Hypothalamus (tissue), 51 donors: ENCODE results near the gene F5.

Source experiments
- DNase-seq, 51 donors: peaks; one replicate each; lab custom pipeline; 2025; lab: John Stamatoyannopoulos, UW

The F5 gene

DNA sequence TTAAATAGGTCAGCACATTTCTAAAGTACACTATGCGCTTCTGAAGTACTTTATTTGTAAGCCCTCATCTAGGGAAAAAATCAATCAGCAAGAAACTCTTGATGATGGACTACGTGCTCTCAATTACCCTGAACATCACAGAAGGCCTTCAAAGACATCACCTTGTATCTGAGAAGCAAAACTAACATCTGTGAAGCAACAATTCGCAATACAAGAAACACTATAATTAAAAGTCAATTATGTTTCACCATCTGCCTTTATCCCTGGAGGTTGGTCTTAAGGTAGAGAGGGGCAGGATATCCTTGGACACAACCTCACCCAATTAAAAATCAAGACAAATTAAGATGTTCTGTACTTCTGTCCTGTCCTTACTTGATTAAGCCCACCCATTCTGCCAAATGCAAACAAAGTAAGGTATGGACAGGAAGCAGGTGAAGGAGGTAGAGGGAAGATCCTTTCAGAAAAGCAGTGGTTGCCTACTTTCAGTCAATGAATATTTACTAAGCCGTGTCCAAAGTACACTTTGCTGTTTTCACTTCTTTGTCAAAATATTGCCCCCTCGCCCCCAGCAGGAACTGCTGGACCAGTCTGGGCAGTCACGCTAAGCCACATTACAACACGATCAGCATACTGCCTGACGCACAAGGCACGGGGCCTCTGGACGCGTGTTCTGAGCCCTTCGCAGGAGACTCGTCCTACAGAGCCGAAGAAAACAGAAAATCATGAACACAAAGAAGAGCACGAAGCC is 101.4 kb downstream of the F5 start:
- peak in 32 of 51 donors; percentile 19 to 83 (median 48) for DNase-seq

DNA sequence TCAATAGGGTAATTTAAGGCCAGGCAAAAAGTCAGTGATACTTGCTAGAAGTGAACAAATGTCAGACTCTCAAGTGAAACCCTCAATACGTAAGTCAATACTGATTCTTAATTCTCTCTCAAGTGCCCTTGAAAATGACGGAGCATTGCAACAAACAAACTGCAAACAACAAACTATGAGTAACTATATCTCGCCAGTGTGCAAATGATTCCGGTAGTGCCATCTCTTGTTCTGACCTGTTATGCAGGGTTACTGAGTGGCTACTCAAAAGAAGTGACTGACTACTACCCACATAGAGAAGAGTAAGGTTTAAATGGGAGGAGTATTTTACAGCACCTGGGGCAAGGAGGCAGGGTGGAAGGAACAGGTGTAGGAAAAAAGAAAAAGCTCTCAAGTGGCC is 102.2 kb downstream of the F5 start:
- DNase-seq, result peak in 2 of 51 donors; percentile 10 to 58

DNA sequence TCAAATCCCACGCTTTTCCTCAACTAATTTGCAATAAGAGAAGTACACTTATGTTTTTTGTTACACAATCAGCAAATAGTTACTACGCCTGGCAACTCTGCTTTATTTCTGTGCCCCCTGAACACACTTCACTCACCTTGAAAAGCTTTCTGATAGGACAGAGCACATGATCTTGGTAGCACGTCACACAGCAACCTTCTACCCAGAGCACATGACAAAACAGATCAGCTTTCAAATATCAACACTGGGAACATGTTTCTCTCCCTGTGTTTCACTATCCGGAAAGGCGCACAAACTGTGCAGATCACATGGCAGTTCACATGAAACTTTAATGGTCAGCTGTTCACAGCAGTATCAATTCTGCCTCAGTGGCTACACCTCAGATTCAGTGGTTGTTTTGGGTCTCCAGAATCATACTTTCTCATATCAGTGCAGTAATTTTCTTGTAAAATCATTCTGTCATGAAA is 102.7 kb downstream of the F5 start:
- DNase-seq, result peak in 6 of 51 donors; percentile 1 to 41 (median 6)

DNA sequence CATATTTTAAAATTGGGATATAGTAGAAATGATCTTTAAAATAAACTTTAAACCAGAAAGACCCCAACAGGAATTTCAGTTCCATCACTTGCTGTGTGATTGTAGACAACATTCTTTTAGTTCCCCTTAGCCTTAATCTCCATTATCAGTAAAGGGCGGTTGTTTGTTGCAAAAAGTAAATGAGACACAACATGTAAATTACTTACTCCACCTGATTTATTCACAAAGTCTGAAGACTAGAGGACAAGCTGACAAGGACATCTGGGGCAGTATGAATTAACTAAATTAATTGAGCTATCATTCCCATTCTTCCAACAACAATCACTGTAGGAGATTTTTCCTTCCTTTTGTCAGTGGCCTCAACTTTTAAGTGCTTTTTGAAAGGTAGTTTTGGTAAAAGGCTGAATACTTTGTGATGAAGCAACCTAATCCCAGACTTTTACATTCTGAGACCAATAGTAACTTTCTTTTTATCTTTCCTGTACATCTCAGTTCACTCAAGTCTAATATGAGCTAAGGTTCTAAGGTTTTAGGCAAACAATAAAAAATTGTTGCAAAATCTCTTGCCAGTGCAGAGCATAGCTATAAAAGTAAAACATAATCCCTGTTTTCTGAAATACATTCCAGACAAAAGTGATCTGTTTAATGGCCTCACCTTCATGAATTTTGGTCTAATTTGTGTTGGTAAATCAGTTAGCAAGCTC is 106.8 kb downstream of the F5 start:
- no peak for DNase-seq

DNA sequence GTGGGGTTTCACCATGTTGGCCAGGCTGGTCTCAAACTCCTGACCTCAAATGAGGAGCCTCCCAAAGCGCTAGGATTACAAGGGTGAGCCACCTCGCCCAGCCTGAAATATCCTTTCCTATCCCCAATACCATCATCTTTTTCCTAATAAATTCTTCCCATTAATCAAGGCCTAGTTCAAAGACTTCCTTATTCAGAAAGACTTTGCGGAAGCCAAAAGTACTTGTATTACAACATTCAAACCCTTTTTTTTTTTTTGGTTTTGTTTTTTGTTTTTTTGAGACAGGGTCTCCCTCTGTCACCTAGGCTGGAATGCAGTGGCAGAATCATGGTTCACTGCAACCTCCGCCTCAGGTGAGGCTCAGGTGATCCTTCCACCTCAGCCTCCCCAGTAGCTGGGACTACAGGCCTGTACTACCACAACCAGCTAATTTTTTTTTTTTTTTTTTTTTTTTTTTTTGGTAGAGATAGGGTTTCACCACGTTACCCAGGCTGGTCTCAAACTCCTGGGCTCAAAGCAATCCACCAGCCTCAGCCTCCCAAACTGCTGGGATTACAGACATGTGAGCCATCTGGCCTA is 108.1 kb downstream of the F5 start:
- no peak for DNase-seq

DNA sequence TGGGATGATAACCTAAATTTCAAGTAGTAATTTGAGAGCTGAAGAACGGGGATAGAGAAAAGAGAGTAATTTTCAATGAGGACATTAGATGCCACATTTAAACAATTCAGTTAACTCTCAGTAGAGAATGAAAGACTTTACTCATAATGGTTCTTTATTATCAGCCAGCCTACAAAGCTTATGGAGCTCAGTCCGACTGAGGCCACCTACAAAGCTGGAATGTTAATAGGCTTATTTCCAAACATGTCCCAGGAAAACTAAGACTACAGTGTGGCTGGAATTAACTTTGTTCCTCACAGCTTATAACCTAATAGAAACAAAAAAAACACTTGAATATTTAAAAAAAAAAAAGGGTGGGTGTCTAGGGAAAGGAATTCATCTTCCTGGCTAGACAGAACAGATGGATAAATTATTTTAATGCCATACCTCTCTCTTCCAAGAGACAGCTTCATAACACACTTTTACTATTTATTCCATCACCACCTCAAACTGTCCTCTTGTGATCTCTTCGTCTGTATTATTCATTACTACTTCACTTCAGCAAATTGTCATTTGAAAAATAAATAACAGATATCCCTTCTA is 110.4 kb downstream of the F5 start:
- no peak for DNase-seq

DNA sequence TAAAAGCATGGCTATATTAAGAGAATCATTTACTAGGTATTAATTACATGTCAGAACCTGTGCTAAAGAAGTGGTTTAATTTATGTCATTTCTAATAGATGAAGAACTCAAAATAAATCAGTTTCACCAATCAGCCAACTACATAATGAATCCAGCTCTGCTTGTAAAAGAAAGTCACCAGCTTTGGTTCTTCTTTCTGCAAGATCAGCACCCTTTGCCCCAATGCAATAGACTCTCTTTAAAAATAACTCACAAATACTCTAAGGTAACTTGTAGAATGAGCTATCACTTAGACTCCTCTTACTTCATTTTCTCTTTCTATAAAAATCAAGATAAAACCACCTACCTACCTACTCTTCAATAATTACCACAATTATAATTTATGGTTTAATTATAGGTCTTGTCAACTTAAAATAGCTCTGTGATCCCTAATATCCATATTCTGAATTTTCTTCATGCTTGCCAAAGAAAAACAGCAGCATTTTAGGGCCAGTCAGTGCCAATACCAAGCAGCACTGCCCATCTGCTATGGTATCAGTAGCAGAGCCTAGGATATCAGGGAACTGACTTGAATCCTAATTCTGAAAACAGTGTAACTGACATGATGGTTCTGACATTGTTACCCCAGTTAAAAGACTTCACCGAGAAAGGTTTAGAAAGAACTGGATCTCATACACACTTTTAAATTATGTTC is 111.8 kb downstream of the F5 start:
- DNase-seq, result no peak

DNA sequence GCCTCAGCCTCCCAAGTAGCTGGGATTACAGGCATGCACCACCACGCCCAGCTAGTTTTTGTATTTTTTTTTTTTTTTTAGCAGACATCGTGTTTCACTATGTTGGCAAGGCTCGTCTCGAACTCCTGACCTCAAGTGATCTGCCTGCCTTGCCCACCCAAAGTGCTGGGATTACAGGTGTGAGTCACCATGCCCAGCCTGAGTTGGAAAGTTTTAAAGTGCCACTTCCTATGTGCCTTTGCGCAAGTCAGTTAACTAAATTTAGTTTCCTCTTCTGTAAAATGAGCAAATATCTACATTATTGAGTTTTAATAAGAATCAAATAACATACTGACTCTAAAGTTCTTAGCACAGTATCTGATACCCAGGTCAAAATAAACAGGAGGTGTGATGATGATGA is 112.9 kb downstream of the F5 start:
- DNase-seq, result no peak

DNA sequence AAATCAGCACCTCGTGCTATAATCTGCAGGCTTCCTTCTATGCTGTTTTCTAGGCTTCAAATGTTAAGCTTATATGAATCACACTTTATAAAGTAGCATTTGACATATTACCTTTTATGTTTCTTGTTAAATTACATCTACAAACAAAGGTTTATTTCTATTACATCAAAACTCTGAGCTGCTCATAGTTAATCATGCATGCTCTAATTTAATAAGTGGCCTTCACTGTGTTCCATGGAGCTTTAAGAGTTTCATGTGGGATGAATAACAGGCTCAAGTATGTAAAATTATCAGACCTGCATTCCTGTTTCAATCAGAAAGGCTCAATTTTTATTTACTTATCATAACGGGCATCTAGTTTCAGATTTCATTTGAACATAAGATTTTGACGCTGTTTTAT is 113.5 kb downstream of the F5 start:
- DNase-seq, result no peak

DNA sequence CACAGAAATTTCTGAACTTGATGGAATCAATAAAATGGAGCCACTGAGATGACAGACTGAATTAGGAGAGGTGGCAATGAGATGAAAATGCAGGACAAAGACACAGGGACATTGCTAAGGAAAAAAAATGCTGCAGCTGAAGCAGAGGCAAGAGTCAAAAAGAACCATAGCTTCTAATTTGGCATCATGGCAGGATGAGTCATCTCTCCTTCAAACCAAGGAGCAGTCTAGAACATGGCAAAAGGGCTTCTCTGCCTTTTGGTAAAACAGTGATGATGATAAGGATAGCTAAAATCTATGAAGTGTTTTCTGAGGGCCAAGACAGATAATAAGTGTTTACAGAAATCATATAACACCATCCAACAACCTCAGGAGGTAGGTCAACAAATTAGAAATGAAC is 117.3 kb downstream of the F5 start:
- no peak for DNase-seq

DNA sequence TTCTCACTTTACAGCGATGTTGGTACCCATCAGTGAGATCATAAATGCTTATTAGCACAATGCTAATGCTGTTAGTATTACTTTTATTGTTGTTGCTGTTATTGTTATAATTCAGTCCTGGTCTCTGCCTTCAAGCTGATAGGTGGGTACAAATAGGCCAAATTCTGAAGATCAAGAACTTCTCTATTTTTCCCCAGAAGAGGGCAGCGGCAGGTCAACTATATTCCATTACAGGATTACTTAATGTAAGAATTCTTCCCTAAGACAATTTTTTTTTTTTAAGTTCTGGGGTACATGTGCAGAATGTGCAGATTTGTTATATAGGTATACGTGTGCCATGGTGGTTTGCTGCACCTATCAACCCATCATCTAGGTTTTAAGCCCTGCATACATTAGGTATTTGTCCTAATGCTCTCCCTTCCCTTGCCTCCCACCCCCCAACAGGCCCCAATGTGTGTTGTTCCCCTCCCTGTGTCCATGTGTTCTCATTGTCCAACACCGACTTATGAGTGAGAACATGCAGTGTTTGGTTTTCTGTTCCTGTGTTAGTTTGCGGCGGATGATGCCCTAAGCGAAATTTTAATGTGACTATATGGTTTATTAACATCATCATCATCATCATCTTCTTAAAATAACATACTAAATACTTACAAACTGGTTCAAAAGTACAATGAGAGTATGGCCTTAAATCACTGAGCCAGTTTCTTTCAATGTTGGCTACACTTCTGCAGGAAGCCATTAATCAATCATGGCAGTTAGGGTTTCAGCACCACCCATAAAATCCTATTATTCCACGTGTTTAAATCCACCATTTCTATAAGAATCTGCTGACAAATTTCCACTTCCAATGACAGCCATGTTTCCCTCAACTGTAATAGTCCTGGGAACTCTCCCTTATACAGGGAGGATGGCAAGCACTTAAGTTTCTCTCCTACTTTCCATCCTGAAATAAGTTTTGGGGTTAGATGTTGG is 119.7 kb downstream of the F5 start:
- peak in 1 of 51 donors; percentile 20 for DNase-seq

DNA sequence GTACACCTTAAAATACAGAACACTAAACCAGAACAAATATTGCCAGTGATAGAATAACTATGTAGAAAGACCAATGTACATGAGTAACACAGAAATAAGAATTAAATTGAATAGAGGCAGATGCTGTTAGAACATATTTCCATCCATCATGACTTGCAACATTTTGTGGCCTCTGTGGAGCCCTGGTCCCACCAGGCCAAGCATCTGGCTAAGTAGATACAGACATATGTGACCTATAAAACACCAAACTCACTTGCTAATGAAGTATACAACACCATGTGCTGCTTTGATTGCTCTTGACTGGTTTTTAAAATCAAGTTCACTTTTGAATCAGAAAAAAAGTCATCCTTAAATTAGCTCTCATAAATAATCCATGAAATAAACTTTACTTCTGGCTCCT is 121.0 kb downstream of the F5 start:
- no peak for DNase-seq
